Astrocyte (in vitro differentiated cells and primary cell): ENCODE measurements around the gene C17orf100.

Source experiments
- EZH2 ChIP-seq: IDR thresholded peaks from 2 replicates; pipeline ENCODE4 v1.6.1; 2012; ENCODE audit warnings: mild to moderate bottlenecking, low read length, inconsistent platforms; ENCODE audit not compliant: insufficient read depth
- TF ChIP-seq, protein P1 (sequence below): IDR thresholded peaks from 2 replicates; pipeline ENCODE4 v1.5.1; 2011; ENCODE audit warnings: low read depth, mild to moderate bottlenecking, inconsistent platforms, low read length, moderate library complexity; ENCODE audit not compliant: insufficient read depth

DNA sequence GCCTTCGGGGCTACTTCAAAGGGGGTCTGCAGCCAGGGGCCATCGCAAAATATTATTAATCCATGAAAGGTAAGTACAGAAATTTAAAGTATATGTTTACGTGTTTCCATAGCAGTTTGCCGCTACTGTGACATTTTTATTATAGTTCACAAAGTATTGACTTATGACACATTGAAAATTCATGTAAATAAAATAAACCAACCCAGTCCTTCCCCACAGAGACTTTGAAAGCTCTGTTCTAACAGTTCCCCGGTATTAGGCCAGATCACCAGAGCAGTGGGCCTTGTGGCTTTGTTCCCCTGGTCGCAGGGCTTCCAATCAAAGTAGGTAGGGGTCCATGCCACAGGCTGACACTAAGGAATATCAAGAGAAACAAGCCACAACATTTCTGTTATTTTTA, 24.9 kb upstream of the C17orf100 start:
- TF ChIP-seq, protein P1, sequence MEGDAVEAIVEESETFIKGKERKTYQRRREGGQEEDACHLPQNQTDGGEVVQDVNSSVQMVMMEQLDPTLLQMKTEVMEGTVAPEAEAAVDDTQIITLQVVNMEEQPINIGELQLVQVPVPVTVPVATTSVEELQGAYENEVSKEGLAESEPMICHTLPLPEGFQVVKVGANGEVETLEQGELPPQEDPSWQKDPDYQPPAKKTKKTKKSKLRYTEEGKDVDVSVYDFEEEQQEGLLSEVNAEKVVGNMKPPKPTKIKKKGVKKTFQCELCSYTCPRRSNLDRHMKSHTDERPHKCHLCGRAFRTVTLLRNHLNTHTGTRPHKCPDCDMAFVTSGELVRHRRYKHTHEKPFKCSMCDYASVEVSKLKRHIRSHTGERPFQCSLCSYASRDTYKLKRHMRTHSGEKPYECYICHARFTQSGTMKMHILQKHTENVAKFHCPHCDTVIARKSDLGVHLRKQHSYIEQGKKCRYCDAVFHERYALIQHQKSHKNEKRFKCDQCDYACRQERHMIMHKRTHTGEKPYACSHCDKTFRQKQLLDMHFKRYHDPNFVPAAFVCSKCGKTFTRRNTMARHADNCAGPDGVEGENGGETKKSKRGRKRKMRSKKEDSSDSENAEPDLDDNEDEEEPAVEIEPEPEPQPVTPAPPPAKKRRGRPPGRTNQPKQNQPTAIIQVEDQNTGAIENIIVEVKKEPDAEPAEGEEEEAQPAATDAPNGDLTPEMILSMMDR, result no peak
- no peak for TF ChIP-seq EZH2
